Activated naive CD8-positive, alpha-beta T cell treated with anti-CD3 and anti-CD28 coated beads, Interleukin-2, amount 10 ng/mL, durations not matched to agents 7 days and 5 days (primary cell): ENCODE measurements around the gene SNX8. TPM values are rescaled to one million over a fixed set of nuclear protein-coding genes. Genes with fewer than 3 reads are reported as not detected.
A peak's percentile ranks its signal among the peaks of the same experiment; 100 is the strongest.

Source experiments
- ATAC-seq: fragments of 150-1000 bp; cut with Tn5 transposase; one replicate; pipeline ENCODE4 v1.10.0; 2021; ENCODE audit warnings: low read depth, moderate library complexity
- POLR2A ChIA-PET: fragments of 350-600 bp; sonication (Branson Sonifier 250); formaldehyde crosslinking; loops from one replicate; lab custom pipeline; 2021; ENCODE audit warnings: antibody characterized with exemption; lab: Charles Lee
- DNase-seq: peaks from one replicate; pipeline ENCODE4 v3.0.0; 2021
- H3K27ac Mint-ChIP-seq: one replicate; pipeline ENCODE4 v1.8.0; 2022; ENCODE audit warnings: mild to moderate bottlenecking, mixed read lengths
- H3K27me3 Mint-ChIP-seq: one replicate; pipeline ENCODE4 v1.8.0; 2022; ENCODE audit warnings: mild to moderate bottlenecking, moderate library complexity, mixed read lengths
- H3K36me3 Mint-ChIP-seq: one replicate; pipeline ENCODE4 v1.8.0; 2021; ENCODE audit warnings: mild to moderate bottlenecking, mixed read lengths
- H3K4me1 Mint-ChIP-seq: one replicate; pipeline ENCODE4 v1.8.0; 2021; ENCODE audit warnings: mixed read lengths
- H3K4me3 Mint-ChIP-seq: one replicate; pipeline ENCODE4 v1.8.0; 2022; ENCODE audit warnings: mild to moderate bottlenecking, moderate library complexity, mixed read lengths
- H3K9me3 Mint-ChIP-seq: one replicate; pipeline ENCODE4 v1.8.0; 2021; ENCODE audit warnings: mixed read lengths
- total RNA-seq, 2 experiments: library from RNA; stranded (reverse); gene quantifications; one replicate each; pipeline ENCODE4 v1.2.3, GENCODE V29; 2021

SNX8 gene
- total RNA-seq, 2 experiments from 2014 or later = 18.6 to 22.1 TPM

DNA sequence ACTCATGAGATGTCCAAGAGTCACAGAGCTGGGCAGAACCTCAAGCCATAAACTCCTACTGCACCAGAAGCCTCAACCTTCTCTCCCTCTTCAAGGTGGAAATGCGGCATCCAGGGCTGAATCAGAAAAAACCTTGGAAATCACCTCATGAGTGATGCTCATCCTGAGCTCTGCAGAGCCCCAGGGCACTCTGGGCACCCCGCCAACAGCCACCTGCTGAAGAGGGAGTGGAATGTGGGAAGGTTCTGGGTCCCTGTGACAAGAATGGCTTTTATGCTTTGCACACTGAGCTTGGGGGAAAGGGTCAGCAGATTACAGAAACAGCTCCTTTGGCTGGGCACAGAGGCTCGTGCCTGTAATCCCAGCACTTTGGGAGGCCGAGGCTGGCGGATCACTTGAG is 53.4 kb downstream of the SNX8 start:
- no peak overlapping the region for H3K4me3 Mint-ChIP-seq
- peaks cover 6% of the 10 kb centered on the region for H3K4me1 Mint-ChIP-seq
- H3K36me3 Mint-ChIP-seq = peaks cover 6% of the 10 kb centered on the region
- ATAC-seq = no peak
- H3K9me3 Mint-ChIP-seq = no peaks in the 10 kb centered on the region
- H3K27me3 Mint-ChIP-seq = no peaks in the 10 kb centered on the region
- POLR2A ChIA-PET = no interaction called here
- H3K27ac Mint-ChIP-seq = no peak overlapping the region
- DNase-seq = no peak

DNA sequence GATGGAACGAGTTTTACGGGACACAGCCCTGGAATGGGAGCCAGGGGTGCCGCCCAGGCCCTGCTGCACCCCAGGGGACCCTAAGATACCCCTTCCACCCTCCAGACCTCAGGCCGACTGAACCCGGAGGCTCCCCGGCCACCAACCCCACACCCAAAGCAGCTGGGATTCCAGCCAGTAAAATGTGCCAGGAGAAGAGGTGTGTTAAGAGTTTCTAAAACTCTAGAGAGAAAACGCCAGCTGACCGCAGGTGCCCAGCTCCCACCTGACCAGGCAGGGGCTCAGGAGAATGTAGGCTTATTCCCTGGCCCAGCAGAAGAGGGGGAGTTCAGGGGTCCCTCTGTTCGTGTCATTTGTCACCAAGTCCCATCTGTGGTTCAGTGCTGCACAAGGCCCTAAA is 54.8 kb downstream of the SNX8 start:
- Mint-ChIP-seq H3K4me3 (no peak overlapping the region), H3K9me3 (no peaks in the 10 kb centered on the region), H3K36me3 (peaks cover 9% of the 10 kb centered on the region), H3K27ac (peak overlapping the region; percentile 49), H3K27me3 (no peaks in the 10 kb centered on the region), H3K4me1 (peaks cover 11% of the 10 kb centered on the region)
- POLR2A ChIA-PET = no interaction called here
- ATAC-seq = no peak
- no peak for DNase-seq

DNA sequence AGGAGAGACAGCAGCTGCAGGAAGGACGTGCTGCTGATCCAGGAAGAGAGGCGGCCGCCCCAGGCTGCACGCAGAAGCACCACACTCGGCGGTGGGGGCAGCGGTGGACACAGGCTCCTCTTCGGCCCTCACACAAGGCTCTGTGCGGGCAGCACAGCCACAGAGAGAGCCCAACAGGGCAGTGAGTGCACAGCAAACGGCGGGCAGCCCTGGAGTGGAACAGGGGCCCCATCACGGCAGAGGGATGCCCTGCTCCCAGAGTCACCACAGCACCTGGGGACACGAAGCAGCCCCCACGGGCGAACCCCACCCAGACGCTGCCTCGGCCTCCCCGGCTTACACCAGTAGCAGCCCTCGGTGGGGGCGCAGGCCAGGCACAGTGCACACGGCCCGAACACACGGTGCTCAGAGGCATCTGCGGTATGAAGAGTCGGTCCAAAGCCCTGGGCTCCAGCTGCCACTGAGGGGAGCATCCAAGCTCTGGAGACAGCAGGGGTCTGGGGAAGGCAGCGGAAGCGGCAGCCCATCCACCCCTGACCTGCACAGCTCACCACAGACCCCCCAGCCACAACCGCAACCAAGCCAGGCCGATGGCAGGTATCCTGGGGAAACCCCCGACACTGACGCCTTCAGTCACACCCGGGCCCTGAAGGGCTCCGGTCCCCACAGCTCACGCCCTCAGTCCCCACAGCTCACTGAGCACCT is 55.4 kb downstream of the SNX8 start:
- no peaks in the 10 kb centered on the region for H3K9me3 Mint-ChIP-seq
- ATAC-seq (no peak), DNase-seq (no peak)
- POLR2A ChIA-PET = no interaction called here
- H3K4me3 Mint-ChIP-seq = no peak overlapping the region
- peaks cover 11% of the 10 kb centered on the region for H3K4me1 Mint-ChIP-seq
- no peak overlapping the region for H3K27ac Mint-ChIP-seq
- H3K36me3 Mint-ChIP-seq = peaks cover 5% of the 10 kb centered on the region
- no peaks in the 10 kb centered on the region for H3K27me3 Mint-ChIP-seq

DNA sequence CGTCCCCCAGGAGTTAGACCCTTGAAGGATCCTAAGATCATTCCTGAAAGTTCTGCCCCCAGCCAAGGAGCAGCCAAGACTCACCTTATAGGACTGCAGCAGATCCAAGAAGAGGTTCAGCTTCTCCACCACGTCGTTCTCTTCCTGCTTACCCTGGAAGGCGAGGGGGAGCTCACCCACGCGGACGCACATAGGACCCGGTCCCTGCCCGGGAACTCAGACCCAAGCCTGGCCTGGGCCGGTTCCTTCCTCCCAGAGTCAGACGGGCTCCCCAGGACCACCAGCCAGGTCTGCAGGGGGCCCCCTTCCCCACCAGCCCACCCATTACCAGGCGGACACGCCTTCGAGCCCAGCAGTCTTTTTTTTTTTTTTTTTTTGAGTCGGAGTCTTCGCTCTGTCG is 56.6 kb downstream of the SNX8 start:
- peaks cover 13% of the 10 kb centered on the region for H3K4me1 Mint-ChIP-seq

DNA sequence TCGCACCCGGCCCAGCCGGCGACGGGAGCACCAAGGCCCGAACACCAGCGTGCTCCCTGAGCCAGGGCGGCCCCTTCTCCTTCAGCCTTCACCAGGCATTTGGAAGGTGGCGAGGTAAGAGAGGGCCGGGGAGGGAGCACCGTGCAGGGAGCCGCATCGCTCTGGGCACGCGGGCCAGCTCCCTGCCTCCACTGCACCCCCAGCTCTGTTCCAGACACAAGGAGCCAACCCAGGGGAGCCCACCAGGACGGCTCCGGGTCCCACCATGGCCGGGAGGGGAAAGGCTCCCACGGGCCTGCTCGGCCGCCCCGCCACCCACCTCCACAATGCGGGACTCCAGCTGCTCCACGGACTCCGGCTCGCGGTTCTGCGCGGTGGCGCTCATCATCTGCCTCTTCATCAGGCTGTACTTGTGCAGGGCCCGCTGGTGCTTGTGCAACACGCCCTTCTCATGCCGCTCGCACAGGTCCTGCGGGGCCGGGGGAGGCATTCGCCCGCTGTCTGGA is 57.1 kb downstream of the SNX8 start:
- Mint-ChIP-seq H3K4me1 (peaks cover 13% of the 10 kb centered on the region), H3K27ac (no peak overlapping the region), H3K27me3 (no peaks in the 10 kb centered on the region), H3K36me3 (peaks cover 5% of the 10 kb centered on the region), H3K4me3 (no peak overlapping the region), H3K9me3 (no peaks in the 10 kb centered on the region)
- ATAC-seq (no peak), DNase-seq (no peak)
- POLR2A ChIA-PET = interaction anchor here (0.6 kb wide), 1 partner anchor 144 kb away, joined by 3 read pairs; no protein-coding TSS in a partner anchor

More for the DNA sequence above, 56.6 kb downstream of the SNX8 start:
- POLR2A ChIA-PET = interaction anchor here (0.6 kb wide), 1 partner anchor 145 kb away, joined by 3 read pairs; no protein-coding TSS in a partner anchor
- peaks cover 5% of the 10 kb centered on the region for H3K36me3 Mint-ChIP-seq
- DNase-seq (no peak), ATAC-seq (no peak)
- H3K4me3 Mint-ChIP-seq = no peak overlapping the region
- no peak overlapping the region for H3K27ac Mint-ChIP-seq
- H3K27me3 Mint-ChIP-seq = no peaks in the 10 kb centered on the region
- no peaks in the 10 kb centered on the region for H3K9me3 Mint-ChIP-seq

DNA sequence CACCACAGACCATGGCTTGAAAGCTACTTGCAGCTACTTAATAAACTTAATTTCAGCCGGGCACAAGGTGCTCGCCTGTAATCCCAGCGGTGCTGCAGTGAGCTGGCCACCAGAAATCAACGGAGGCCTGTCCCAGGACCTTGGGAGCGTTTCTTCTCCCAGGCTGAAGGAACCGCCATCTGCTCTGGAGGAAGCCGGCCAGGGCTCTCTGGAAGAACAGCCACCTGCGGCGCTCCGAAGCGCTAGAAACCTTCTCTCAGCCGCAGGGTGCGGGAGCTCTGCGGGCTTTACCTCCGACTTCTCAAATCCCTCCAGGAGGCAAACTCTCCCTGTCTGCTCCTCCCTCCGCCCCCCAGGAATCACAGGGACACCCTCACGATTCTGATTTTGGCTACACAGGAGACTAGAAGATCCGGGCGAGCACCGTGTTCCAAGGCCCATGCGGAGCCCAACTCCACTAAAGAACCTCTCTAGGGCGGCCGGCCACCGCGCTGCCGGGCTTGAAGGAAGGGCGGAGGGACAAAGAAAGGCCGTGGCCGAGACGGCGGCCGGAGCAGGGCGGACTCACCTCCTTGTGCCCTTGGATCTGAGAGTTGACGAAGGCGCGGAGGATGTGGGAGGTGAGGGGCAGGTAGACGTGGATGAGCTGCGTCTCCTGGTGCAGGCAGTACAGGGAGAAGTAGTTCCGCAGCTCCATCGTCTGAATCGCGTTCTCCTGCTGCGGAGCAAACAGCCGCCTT is 57.8 kb downstream of the SNX8 start:
- DNase-seq (no peak), ATAC-seq (no peak)
- H3K4me1 Mint-ChIP-seq = peaks cover 10% of the 10 kb centered on the region
- H3K36me3 Mint-ChIP-seq = peaks cover 7% of the 10 kb centered on the region
- no peak overlapping the region for H3K27ac Mint-ChIP-seq
- no peak overlapping the region for H3K4me3 Mint-ChIP-seq
- no peaks in the 10 kb centered on the region for H3K27me3 Mint-ChIP-seq
- H3K9me3 Mint-ChIP-seq = no peaks in the 10 kb centered on the region
- POLR2A ChIA-PET = no interaction called here

DNA sequence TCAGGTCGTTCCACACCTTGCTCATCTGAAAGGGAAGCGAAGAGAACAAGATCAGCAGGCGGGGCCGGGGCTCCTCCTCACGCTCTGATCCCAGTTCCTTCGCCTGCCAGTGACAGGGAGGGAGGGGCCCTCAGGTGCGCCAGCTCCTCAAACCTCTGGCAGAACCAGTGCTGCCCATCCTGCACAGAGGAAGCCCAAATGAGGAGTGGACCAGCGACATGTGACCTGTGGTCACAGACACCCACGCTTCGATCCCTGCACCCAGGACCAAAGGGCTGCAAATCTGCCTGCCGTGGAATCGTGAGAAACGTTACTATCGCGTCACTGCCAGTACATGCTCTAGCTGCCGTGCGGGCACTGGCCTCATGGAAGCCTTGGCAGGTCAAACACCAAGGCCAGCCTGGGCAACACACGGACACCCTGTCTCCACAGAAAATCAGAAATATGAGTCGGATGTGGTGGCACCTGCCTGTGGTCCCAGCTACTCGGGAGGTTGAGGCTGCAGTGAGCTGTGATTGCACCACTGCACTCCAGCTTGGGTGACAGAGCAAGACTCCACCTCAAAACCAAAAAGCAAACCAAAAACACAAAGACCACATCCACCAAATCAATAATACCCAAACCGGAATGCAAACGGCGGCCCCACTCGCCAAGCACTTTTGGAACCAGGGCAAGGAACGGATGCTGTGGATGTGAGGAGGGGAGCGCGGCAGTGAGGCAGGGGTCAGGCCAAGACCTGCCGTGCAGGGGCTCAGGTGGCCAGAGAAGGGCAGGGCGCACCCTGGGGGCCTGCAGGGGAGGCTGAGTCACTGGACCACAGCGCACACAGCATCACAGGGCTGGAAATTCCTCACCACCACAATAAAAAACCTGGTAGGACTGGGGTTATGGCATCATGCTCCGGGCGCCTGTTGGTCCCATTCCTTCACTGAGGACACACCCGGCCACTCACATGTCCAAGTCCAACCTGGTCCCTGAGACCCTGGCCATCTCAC is 58.8 kb downstream of the SNX8 start:
- Mint-ChIP-seq H3K27ac (no peak overlapping the region), H3K9me3 (no peaks in the 10 kb centered on the region), H3K27me3 (no peaks in the 10 kb centered on the region), H3K4me1 (peaks cover 8% of the 10 kb centered on the region), H3K4me3 (no peak overlapping the region), H3K36me3 (peaks cover 13% of the 10 kb centered on the region)
- DNase-seq (no peak), ATAC-seq (no peak)
- POLR2A ChIA-PET = no interaction called here

DNA sequence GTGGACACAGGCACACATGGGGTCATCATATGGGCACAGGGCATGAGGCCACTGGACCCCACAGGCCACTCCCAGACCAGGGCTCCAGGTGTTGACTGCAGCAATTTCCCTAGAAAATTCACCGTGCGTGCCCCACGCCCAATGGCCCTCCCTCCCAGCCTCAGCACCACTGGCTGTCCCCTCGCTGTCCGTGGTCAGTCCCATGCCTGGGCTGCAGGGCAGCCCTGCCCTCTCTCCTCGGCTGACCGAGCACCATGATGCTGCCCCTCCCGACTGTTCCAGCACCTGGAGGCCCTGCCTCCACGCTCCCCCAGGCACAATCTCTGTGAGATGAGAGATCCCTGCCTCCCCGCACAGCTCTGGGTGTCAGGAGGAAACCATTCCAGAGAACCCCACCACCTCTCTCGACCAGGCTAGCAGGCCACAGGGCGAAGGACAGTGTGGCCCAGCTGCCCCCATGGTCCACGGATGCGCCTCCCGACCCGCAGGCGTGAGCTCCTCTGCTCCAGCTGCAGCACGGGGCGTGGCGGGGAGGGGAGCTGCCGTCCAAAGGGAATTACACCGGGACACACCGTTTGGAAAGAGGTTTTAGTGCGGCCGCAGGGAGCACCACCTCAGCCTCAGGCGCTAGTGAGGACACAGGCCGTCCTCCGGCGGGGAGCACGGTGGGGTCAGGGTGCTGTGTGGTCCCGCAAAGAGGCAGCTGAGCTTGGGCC is 59.7 kb downstream of the SNX8 start:
- no peak overlapping the region for H3K4me3 Mint-ChIP-seq
- H3K27me3 Mint-ChIP-seq = no peaks in the 10 kb centered on the region
- peaks cover 13% of the 10 kb centered on the region for H3K36me3 Mint-ChIP-seq
- no peaks in the 10 kb centered on the region for H3K9me3 Mint-ChIP-seq
- DNase-seq (no peak), ATAC-seq (no peak)
- H3K4me1 Mint-ChIP-seq = peaks cover 13% of the 10 kb centered on the region
- POLR2A ChIA-PET = no interaction called here
- no peak overlapping the region for H3K27ac Mint-ChIP-seq

DNA sequence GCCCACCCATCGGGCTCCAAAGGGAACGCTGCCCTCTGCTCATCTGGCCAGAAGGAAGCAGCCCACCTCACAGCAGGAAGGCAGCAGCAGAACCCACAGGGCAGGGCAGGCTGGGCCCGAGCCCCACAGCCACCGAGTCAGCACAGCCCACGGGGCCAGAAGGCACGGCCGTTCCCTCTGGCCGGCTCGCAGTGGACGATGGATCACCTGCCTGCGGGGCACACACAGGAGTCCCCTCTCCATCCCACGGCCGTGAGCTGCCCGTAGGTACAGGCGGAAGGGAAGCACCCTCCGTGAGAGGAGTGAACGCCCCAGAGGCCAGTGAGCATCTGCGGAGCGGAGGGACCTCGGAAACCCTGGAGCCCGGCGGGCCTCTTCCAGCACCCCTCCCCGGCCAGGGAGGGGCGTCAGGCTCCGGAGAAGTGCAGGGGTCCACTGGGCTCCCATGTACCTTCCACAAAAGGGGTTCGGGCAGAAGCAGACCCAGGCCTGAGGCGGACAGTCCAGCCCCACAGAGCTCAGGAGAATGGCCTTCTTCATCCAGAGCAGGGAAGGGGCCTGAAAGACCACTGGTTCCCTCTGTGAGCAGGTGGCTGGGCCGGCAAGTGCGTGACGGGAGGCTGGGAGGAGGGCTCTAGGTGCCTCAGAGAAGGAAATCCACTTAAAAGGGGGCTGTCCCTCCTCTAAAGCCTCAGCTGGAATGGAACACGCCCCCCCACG is 60.6 kb downstream of the SNX8 start:
- H3K27me3 Mint-ChIP-seq = no peaks in the 10 kb centered on the region
- POLR2A ChIA-PET = interaction anchor here (1.4 kb wide), 1 partner anchor 12 kb away, joined by 3 read pairs; the partner anchor contains the start of genes MRM2 and NUDT1
- H3K27ac Mint-ChIP-seq = no peak overlapping the region
- no peak overlapping the region for H3K4me3 Mint-ChIP-seq
- ATAC-seq (no peak), DNase-seq (no peak)
- H3K4me1 Mint-ChIP-seq = peaks cover 21% of the 10 kb centered on the region
- no peaks in the 10 kb centered on the region for H3K9me3 Mint-ChIP-seq
- peaks cover 20% of the 10 kb centered on the region for H3K36me3 Mint-ChIP-seq

DNA sequence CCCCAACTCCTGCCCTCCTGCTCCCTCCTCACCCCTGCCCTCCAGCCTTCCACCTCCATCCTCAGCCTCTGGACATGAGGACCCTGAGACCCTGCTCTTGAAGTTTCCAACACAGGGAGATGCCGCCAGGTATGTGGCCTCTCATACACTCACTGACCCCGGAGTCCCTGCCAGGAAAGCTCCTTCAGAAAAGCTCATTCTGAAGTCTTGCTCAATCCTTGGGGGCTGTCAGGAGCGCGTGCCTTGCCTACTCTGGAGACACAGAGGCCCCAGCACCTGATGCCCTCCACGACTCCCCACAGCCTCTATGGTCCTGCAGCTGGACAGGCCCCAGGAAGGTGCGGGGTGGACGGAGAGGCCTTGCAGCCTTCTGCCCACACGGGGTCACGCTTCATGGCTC is 61.2 kb downstream of the SNX8 start:
- Mint-ChIP-seq H3K4me1 (peaks cover 26% of the 10 kb centered on the region), H3K27ac (peak overlapping the region; percentile 19), H3K4me3 (no peak overlapping the region), H3K9me3 (no peaks in the 10 kb centered on the region), H3K27me3 (no peaks in the 10 kb centered on the region), H3K36me3 (peaks cover 24% of the 10 kb centered on the region)
- POLR2A ChIA-PET = interaction anchor here (1.4 kb wide), 1 partner anchor 11 kb away, joined by 3 read pairs; the partner anchor contains the start of genes MRM2 and NUDT1
- DNase-seq (no peak), ATAC-seq (no peak)

DNA sequence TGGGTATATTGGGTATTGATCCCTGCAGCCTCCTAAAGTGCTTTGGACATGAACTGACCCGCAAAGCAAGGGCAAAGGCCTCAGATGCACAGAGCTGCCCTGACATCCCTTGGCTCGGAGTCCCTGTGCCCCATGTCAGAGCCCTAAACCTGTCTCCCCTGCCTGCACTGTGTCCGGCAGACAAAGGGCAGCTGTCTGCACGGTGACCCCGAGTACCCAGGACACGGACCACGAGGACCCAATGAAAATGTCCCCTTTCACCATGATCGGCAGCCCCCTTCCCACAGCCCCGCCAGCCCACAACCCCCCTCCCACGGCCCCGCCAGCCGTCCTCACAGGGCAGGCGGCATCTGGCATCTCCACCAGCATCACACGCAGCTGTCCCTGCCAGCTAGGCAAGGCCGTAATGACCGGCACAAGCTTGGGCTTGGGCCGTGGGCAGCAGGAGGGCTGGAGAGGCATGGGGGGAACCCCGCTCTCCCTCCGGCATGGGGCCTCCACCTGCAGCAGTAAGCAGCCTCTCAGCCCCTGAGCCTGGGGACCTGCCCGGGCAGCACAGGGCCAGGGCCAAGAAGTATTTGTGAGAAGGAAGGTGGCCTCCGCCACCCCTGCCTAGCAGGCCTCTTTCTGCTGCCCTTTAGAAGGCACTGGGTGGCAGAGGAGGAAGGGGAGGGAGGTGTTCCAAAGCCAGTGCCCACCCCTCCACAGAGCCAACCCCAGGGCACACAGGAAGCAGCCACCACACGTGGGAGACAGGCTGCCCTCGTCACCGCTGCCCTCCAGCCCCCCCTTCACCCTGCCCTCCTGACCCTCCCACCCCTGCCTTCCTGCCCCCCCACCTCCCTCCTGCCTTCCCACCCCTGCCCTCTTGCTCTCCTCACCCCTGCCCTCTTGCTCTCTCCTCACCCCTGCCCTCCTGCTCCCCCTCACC is 62.1 kb downstream of the SNX8 start:
- DNase-seq = no peak

More for the DNA sequence above, 62.1 kb downstream of the SNX8 start:
- POLR2A ChIA-PET = interaction anchor here (1.4 kb wide), 1 partner anchor 10 kb away, joined by 3 read pairs; the partner anchor contains the start of genes MRM2 and NUDT1
- Mint-ChIP-seq H3K27me3 (no peaks in the 10 kb centered on the region), H3K9me3 (no peaks in the 10 kb centered on the region), H3K4me1 (peaks cover 28% of the 10 kb centered on the region), H3K4me3 (no peak overlapping the region), H3K36me3 (peaks cover 30% of the 10 kb centered on the region), H3K27ac (no peak overlapping the region)
- ATAC-seq = peak; percentile 37
